M059J (cell line): Measurements from ENCODE around the gene RNF212. TPM values are rescaled to one million over a fixed set of nuclear protein-coding genes. Genes with fewer than 3 reads are reported as not detected.
A peak's percentile ranks its signal among the peaks of the same experiment; 100 is the strongest.

Experiments
- DNase-seq: peaks from one replicate; pipeline ENCODE4 v3.0.0-alpha.2; 2012; ENCODE audit warnings: low read depth
- total RNA-seq: library from RNA; depleted of rRNA; stranded (reverse); fragments of >200 nt; shearing (Covaris generic); gene quantifications from 2 replicates; pipeline ENCODE4 v1.2.3, GENCODE V29; 2014

Gene RNF212
- total RNA-seq, 1 experiment from 2014 or later: 25.2 TPM

- DNase-seq: no peak
These were observed 76.2 kb downstream of the RNF212 start for GRCh38 chr4:1036976-1037810.

GRCh38 chr4:1036095-1036494, 77.3 kb downstream of the RNF212 start:
- no peak for DNase-seq

DNA sequence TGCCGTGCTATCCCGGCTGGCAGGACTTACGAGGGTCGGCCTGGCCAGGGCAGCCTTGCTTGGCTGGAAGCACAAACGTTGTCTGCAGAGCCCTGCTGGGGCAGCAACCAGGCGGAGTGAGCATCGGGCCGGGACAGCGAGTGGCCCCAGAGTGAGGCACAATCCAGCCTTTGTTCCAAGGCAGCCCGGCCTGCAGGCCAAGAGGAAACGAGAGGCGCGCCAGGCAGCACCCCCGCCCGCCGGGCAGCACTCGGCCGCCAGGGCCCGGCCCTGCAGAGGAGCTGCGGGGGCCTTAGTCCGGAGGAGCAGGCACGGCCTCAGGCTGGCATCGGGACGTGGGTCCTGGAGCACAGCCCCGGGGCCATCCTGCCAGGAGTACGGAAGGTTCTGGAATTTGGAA, 77.9 kb downstream of the RNF212 start:
- DNase-seq: no peak

DNA sequence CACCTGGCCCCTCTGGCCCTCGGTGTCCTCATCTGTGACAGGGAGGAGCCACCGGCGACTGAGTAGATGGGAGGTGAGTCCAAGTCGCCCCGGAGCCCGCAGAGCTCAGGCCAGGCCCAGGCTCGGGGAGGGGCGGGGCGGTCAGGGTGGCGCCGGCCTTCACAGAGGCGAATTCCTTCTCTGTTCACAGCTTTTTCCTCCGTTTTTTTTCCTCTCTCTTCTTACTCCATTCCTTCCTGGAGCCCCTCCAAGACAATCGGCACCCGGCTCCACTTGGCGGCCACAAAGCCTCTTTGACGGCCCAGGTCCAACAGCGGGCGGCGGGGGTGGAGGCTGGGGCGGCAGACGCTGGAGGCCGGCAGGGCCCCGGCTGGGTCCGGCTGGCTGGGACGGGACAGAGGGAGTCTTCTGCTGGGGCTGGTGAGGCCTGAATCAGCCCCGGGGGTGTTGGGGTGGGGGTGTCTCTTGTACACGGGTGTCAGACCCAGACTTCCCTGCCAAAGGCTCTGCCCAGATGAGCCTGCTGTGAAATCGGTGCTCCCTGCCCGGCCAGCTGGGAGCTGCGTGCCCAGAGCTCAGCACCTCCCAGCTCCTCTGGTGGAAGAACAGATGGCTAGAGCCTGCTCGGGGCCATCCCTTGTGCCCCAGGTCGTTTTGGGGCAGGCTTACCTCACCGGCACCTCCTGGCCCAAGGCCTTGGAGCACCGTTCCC, 79.4 kb downstream of the RNF212 start:
- peak; percentile 71 for DNase-seq

GRCh38 chr4:1032861-1033260, 80.5 kb downstream of the RNF212 start:
- DNase-seq: no peak

DNA sequence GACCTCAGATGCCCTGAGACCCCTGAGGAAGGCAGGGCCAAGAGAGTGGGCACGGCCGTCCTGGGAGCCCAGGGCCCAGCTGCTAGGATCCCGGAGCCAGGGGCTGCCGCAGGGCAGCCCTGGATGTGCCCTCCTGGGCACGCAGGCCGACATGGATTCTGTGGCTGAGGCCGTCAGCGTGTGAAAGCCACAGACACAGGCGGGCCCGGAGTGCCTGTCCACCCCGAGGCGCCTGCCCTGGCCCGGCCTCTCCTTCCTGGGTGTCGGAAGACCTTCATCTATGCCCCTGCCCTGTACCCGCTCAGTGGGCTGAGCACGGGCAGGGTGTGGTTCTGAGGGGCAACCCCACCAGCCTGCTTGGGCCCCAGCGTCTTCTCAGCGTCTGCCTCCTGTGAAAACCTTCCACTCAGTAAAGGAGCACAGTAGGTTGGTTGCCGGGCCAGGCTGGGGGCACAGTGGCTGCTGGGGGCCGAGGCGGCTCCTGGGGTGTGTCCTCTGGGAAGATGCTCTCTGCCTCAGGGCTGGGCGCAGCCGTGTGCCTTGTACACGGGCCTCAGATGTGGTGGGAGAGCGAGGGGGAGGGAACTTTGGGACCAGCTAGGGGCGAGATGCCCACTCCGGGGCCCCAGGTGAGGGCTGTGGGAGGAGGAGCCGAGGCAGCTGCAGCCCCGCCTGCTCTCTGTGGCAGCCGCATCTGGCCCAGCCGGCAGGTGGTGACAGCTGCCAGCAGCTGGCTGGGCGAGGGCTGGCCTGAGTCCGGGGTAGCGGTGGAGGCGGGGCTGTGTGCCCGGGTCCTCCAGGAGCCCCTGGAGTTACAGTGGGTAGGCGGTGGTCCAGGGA, 81.2 kb downstream of the RNF212 start:
- no peak for DNase-seq

GRCh38 chr4:1031346-1031745, 82.0 kb downstream of the RNF212 start:
- DNase-seq: no peak

DNA sequence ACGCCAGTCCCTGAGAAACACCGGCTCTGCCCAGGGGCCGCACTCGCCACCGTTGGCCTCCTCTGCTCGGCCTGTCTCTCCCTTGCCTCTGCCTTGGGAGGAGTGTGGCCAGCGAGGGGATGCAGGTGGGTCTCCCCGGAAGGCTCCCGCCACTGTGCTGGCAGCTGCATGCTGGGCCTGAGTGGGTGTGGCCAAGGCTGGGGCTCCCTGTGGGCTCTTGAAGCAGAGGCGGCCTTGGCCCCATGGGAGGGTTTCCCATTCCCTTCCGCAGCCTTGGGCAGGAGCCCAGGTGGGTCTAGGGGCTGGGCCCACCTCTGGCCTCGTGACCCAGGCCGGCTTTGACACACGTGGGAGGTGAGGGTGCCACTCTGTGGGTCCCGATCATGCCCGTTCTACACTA, 82.8 kb downstream of the RNF212 start:
- no peak for DNase-seq

GRCh38 chr4:1030031-1030430, 83.3 kb downstream of the RNF212 start:
- no peak for DNase-seq

DNA sequence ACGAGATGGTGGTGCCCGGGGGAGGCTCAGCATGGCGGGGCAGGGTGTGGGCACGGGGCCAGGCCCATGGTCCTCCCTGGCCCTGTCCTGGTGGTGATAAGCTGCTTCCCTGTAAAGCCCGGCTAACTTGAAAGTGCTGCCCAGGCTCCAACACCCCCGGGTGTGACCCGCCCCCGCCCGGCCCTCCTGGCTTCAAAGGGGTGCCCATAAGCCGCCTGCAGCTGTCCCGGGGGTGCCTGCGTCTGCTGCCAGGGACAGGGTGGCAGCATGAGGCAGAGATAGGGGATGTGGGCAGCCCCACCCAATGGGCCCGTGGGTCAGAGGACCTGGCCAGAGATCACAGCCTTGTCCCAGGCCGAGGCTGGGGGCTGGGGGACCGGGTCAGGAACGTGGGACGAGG, 83.8 kb downstream of the RNF212 start:
- DNase-seq: no peak

GRCh38 chr4:1028574-1029220, 84.7 kb downstream of the RNF212 start:
- DNase-seq: no peak

GRCh38 chr4:1027915-1028238, 85.5 kb downstream of the RNF212 start:
- no peak for DNase-seq

- DNase-seq: no peak
These were observed 86.0 kb downstream of the RNF212 start for GRCh38 chr4:1027219-1027914.

DNA sequence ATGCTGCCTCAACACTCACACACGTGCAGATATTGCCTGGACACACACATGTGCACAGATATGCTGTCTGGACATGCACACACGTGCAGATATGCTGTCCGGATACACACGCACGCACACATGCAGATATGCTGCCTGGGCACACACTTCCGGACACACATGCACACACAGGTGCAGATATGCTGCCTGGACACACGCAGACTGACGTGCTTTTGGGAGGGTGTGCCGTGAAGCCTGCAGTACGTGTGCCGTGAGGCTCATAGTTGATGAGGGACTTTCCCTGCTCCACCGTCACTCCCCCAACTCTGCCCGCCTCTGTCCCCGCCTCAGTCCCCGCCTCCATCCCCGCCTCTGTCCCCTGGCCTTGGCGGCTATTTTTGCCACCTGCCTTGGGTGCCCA, 87.2 kb downstream of the RNF212 start:
- DNase-seq: no peak

DNA sequence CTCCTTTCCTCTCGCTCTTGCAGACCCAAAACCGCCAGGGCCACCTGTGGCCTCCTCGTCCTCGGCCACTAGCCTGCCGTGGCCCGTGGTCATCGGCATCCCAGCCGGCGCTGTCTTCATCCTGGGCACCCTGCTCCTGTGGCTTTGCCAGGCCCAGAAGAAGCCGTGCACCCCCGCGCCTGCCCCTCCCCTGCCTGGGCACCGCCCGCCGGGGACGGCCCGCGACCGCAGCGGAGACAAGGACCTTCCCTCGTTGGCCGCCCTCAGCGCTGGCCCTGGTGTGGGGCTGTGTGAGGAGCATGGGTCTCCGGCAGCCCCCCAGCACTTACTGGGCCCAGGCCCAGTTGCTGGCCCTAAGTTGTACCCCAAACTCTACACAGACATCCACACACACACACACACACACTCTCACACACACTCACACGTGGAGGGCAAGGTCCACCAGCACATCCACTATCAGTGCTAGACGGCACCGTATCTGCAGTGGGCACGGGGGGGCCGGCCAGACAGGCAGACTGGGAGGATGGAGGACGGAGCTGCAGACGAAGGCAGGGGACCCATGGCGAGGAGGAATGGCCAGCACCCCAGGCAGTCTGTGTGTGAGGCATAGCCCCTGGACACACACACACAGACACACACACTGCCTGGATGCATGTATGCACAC, 88.3 kb downstream of the RNF212 start:
- no peak for DNase-seq

DNA sequence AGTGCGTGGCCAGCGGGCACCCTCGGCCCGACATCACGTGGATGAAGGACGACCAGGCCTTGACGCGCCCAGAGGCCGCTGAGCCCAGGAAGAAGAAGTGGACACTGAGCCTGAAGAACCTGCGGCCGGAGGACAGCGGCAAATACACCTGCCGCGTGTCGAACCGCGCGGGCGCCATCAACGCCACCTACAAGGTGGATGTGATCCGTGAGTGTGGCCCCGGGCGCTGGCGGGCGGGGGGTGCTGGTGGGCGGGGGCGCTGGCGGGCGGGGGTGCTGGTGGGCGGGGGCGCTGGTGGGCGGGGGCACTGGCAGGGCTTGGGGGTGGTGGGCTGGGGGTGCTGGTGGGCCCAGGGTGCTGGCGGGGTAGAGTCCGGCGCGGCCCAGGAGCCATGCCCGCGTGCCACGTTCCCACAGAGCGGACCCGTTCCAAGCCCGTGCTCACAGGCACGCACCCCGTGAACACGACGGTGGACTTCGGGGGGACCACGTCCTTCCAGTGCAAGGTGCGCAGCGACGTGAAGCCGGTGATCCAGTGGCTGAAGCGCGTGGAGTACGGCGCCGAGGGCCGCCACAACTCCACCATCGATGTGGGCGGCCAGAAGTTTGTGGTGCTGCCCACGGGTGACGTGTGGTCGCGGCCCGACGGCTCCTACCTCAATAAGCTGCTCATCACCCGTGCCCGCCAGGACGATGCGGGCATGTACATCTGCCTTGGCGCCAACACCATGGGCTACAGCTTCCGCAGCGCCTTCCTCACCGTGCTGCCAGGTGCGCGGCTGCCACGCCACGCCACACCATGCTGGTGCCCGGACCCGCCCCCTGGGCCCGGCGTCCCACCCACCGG, 89.2 kb downstream of the RNF212 start:
- no peak for DNase-seq

GRCh38 chr4:1023075-1023640, 90.2 kb downstream of the RNF212 start:
- no peak for DNase-seq

- DNase-seq: no peak
These were observed 90.7 kb downstream of the RNF212 start for GRCh38 chr4:1022739-1023066.

DNA sequence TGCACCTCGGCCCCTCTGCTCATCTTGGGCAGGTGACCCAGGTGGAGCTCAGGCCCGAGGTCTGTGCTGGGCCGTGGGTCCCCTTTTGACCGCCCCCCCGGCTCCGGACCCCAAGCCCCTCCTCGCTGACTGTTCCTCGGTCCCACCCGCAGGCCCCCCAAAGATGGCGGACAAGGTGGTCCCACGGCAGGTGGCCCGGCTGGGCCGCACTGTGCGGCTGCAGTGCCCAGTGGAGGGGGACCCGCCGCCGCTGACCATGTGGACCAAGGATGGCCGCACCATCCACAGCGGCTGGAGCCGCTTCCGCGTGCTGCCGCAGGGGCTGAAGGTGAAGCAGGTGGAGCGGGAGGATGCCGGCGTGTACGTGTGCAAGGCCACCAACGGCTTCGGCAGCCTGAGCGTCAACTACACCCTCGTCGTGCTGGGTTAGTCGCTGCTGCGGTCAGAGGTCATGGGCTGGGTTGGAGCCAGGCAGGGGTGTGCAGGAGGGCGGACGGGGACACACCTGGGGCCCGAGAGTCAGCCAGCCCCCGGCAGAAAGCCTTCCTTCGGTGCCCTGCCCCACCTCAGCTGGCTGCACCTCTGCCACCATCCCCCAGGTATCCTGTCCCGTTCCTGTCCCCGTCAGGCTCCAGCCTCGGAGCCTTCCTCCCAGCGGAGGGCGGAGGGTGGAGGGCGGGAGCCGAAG, 91.2 kb downstream of the RNF212 start:
- DNase-seq: no peak
